CD14-positive monocyte (primary cell): ENCODE data around the gene TTC3. TPM values are rescaled to one million over a fixed set of nuclear protein-coding genes. Genes with fewer than 3 reads are reported as not detected.
A peak's percentile ranks its signal among the peaks of the same experiment; 100 is the strongest.

Source experiments
- DNase-seq, 3 donors: peaks; one replicate each; pipeline ENCODE4 v3.0.0-alpha.2; 2011 to 2022
- H2AFZ ChIP-seq: 2 replicates; pipeline ENCODE4 v1.6.0; 2012; ENCODE audit warnings: mild to moderate bottlenecking, low read depth, low read length, inconsistent platforms; ENCODE audit not compliant: insufficient read depth, poor library complexity, severe bottlenecking
- H3K27ac ChIP-seq, 2 donors: 1 replicate in 1 of 2; 2 replicates in 1 of 2; pipeline ENCODE4 v1.5.1; 2012 to 2013; ENCODE audit warnings: low read length in 2 of 2, control low read depth in 1 of 2, inconsistent platforms in 1 of 2, low read depth in 1 of 2, mild to moderate bottlenecking in 1 of 2
- H3K27me3 ChIP-seq, 2 donors: one replicate each; pipeline versions ENCODE4 v1.6.0 to v1.6.1; 2011 to 2013; ENCODE audit warnings: low read length in 2 of 2; ENCODE audit not compliant: control insufficient read depth in 2 of 2, insufficient read depth in 2 of 2
- H3K36me3 ChIP-seq, 2 donors: replicated peaks in 1 of 2; 1 replicate in 1 of 2; 2 replicates in 1 of 2; pipeline versions ENCODE4 v1.5.1 to v1.6.1; 2012 to 2013; ENCODE audit warnings: low read length in 2 of 2, control low read depth in 1 of 2, inconsistent platforms in 1 of 2, mild to moderate bottlenecking in 1 of 2; ENCODE audit not compliant: insufficient read depth in 2 of 2, control insufficient read depth in 1 of 2
- H3K4me1 ChIP-seq, 2 donors: 1 replicate in 1 of 2; 2 replicates in 1 of 2; pipeline versions ENCODE4 v1.5.1 to v1.6.1; 2012 to 2013; ENCODE audit warnings: low read length in 2 of 2, control low read depth in 1 of 2, inconsistent platforms in 1 of 2, mild to moderate bottlenecking in 1 of 2, moderate library complexity in 1 of 2; ENCODE audit not compliant: insufficient read depth in 2 of 2, control insufficient read depth in 1 of 2
- H3K4me2 ChIP-seq: replicated peaks from 2 replicates; pipeline ENCODE3; 2012; ENCODE audit warnings: low read length, moderate library complexity, mild to moderate bottlenecking; ENCODE audit not compliant: poor library complexity, severe bottlenecking; ENCODE audit errors: extremely low read depth
- H3K4me3 ChIP-seq, 3 experiments: fragments of 200-600 bp in 1 of 3; sonication (generic) in 1 of 3; replicated peaks in 1 of 3; 1 replicate in 2 of 3; 2 replicates in 1 of 3; pipeline ENCODE4 v1.5.1; 2011 to 2013; ENCODE audit warnings: low read length in 3 of 3, mild to moderate bottlenecking in 3 of 3, control low read depth in 2 of 3, low read depth in 2 of 3, inconsistent platforms in 1 of 3, moderate library complexity in 1 of 3
- H3K79me2 ChIP-seq: 2 replicates; pipeline ENCODE4 v1.6.0; 2012; ENCODE audit warnings: mild to moderate bottlenecking, control low read depth, inconsistent platforms, low read length, moderate library complexity; ENCODE audit not compliant: insufficient read depth
- H3K9ac ChIP-seq: 2 replicates; pipeline ENCODE4 v1.6.0; 2017; ENCODE audit warnings: low read length, mild to moderate bottlenecking; ENCODE audit not compliant: insufficient read depth, poor library complexity, severe bottlenecking
- H3K9me3 ChIP-seq, 2 donors: replicated peaks in 1 of 2; 1 replicate in 1 of 2; 2 replicates in 1 of 2; pipeline versions ENCODE4 v1.5.1 to v1.6.1; 2012 to 2013; ENCODE audit warnings: low read length in 2 of 2, control low read depth in 1 of 2; ENCODE audit not compliant: control insufficient read depth in 1 of 2, insufficient read depth in 1 of 2
- H4K20me1 ChIP-seq: 2 replicates; pipeline ENCODE4 v1.6.0; 2012; ENCODE audit warnings: mild to moderate bottlenecking, low read length, control low read depth, moderate library complexity; ENCODE audit not compliant: insufficient read depth
- H3K27ac Mint-ChIP-seq, 7 donors: one replicate each; pipeline ENCODE4 v1.8.0; 2020; ENCODE audit warnings: mild to moderate bottlenecking in 7 of 7, mixed read lengths in 7 of 7, moderate library complexity in 6 of 7, inconsistent platforms in 2 of 7
- H3K27me3 Mint-ChIP-seq, 3 donors: one replicate each; pipeline ENCODE4 v1.8.0; 2021 to 2022; ENCODE audit warnings: low read depth in 3 of 3, mild to moderate bottlenecking in 3 of 3, mixed read lengths in 3 of 3, moderate library complexity in 3 of 3, inconsistent platforms in 1 of 3
- H3K36me3 Mint-ChIP-seq, 2 donors: one replicate each; pipeline ENCODE4 v1.8.0; 2020; ENCODE audit warnings: mixed read lengths in 2 of 2, inconsistent platforms in 1 of 2, mild to moderate bottlenecking in 1 of 2
- H3K4me1 Mint-ChIP-seq: one replicate; pipeline ENCODE4 v1.8.0; 2020; ENCODE audit warnings: mild to moderate bottlenecking, mixed read lengths
- H3K4me3 Mint-ChIP-seq, 2 donors: one replicate each; pipeline ENCODE4 v1.8.0; 2020; ENCODE audit warnings: mild to moderate bottlenecking in 2 of 2, mixed read lengths in 2 of 2, moderate library complexity in 1 of 2
- H3K9me3 Mint-ChIP-seq, 7 donors: one replicate each; pipeline ENCODE4 v1.8.0; 2020 to 2022; ENCODE audit warnings: mixed read lengths in 7 of 7, mild to moderate bottlenecking in 6 of 7, moderate library complexity in 6 of 7, inconsistent platforms in 2 of 7
- CTCF ChIP-seq: fragments of 200-600 bp; IDR thresholded peaks from one replicate; pipeline ENCODE4 v1.8.0; 2022; ENCODE audit warnings: antibody characterized with exemption, mild to moderate bottlenecking
- WGBS: methylation state at CpG from one replicate; pipeline ENCODE4 v1.1.5; 2013; ENCODE audit warnings: missing lambda C conversion rate; ENCODE audit not compliant: insufficient coverage; 5-methylcytosine and 5-hydroxymethylcytosine counted together
- intact Hi-C, 2 donors: fragments of 100-400 bp; cut with micrococcal nuclease; formaldehyde crosslinking; loops; one replicate each; pipeline versions ENCODE4 v1.15.0 to v1.15.1; 2023
- polyA plus RNA-seq, 3 donors: library from polyadenylated mRNA; depleted of rRNA in 1 of 3; unstranded in 2 of 3; stranded (reverse) in 1 of 3; fragments of 300-500 nt in 2 of 3; fragments of >200 nt in 1 of 3; fragmentation: Illumina TruSeq in 2 of 3; gene quantifications; 1 replicate in 2 of 3; 2 replicates in 1 of 3; pipeline ENCODE4 v1.2.3, GENCODE V29; 2012 to 2021

The TTC3 gene
- polyA plus RNA-seq, 3 donors, result 9.6 to 35.4 (median 17.9) TPM

GRCh38 chr21:37055271-37055855 is 17.7 kb upstream of the TTC3 start:
- Histone ChIP-seq H3K4me2 (no peak overlapping the region), H3K27ac (no peak overlapping the region), H2AFZ (no peak overlapping the region), H3K79me2 (no peaks in the 10 kb centered on the region), H3K9ac (no peak overlapping the region), H3K9me3 (peaks cover 0 to 11% of the 10 kb centered on the region in 2 donors), H3K4me3 (no peak overlapping the region), H3K27me3 (no peaks in the 10 kb centered on the region), H3K4me1 (no peaks in the 10 kb centered on the region), H4K20me1 (no peaks in the 10 kb centered on the region), H3K36me3 (no peaks in the 10 kb centered on the region)
- no peak overlapping the region for H3K4me3 Mint-ChIP-seq
- H3K9me3 Mint-ChIP-seq, result peaks cover 0 to 24% (median 9%) of the 10 kb centered on the region in 7 donors
- no peaks in the 10 kb centered on the region for H3K36me3 Mint-ChIP-seq
- no CpG with 5 or more reads among the region's 2 CpGs for WGBS
- TF ChIP-seq CTCF, result no peak
- H3K27ac Mint-ChIP-seq, result no peak overlapping the region
- DNase-seq, result no peak
- H3K27me3 Mint-ChIP-seq, result peaks cover 0 to 2% (median 1%) of the 10 kb centered on the region in 3 donors
- intact Hi-C loops, result no loop called here
- no peaks in the 10 kb centered on the region for H3K4me1 Mint-ChIP-seq

- no peak overlapping the region for H3K9ac ChIP-seq
- H3K9me3 ChIP-seq, result peaks cover 0 to 11% of the 10 kb centered on the region in 2 donors
- H4K20me1 ChIP-seq, result no peaks in the 10 kb centered on the region
- no peaks in the 10 kb centered on the region for H3K36me3 ChIP-seq
- TF ChIP-seq CTCF, result no peak
- whole genome bisulfite sequencing, result 97% methylated on average over 5 of the region's 7 CpGs
- peaks cover 0 to 2% (median 1%) of the 10 kb centered on the region in 3 donors for H3K27me3 Mint-ChIP-seq
- no peaks in the 10 kb centered on the region for H3K36me3 Mint-ChIP-seq
- H3K9me3 Mint-ChIP-seq, result peaks cover 0 to 22% (median 9%) of the 10 kb centered on the region in 7 donors
- no peak overlapping the region for H3K4me3 Mint-ChIP-seq
- H3K4me1 Mint-ChIP-seq, result no peaks in the 10 kb centered on the region
- no peaks in the 10 kb centered on the region for H3K4me1 ChIP-seq
- no peak overlapping the region for H3K27ac ChIP-seq
- DNase-seq, result no peak
- H3K27ac Mint-ChIP-seq, result peak overlapping the region in 1 of 7 donors; percentile 59
- no peak overlapping the region for H3K4me2 ChIP-seq
- no peak overlapping the region for H3K4me3 ChIP-seq
- no peaks in the 10 kb centered on the region for H3K79me2 ChIP-seq
- no peaks in the 10 kb centered on the region for H3K27me3 ChIP-seq
- no peak overlapping the region for H2AFZ ChIP-seq
- intact Hi-C loops, result no loop called here
Measured at GRCh38 chr21:37057614-37058013, 15.4 kb upstream of the TTC3 start.
